ENCODE data around the gene GRAP2.
"Not testable (repeated sequence)": the region's sequence is repeated elsewhere in the genome, so short reads cannot be mapped to it uniquely, and the experiment has no call there.

GRAP2 gene

DNA sequence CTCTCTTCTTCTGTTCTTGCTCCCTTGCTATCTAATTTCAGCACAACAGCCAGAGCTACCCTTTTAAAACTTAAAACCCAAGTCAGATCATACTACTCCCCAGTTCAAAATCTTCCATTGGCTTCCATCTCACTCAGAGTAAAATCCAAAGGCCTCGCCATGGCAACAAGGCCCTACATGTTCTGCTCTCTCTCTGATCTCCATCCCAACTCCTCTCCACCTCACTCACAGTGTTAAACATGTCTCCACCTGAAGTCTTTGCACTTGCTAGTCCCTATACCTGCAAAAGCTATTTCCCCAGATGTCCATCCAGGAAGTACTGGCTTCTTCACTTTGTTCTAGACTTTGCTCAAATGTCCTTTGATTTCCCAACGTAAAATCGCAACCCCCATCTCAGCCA lies 3.0 kb upstream of the GRAP2 start:
- no peak for DNase-seq (ENCODE audit: low read depth, low spot score)

- no peak for DNase-seq (ENCODE audit: low read depth, low spot score)
These were observed 1.9 kb upstream of the GRAP2 start for GRCh38 chr22:39898997-39899396.

DNA sequence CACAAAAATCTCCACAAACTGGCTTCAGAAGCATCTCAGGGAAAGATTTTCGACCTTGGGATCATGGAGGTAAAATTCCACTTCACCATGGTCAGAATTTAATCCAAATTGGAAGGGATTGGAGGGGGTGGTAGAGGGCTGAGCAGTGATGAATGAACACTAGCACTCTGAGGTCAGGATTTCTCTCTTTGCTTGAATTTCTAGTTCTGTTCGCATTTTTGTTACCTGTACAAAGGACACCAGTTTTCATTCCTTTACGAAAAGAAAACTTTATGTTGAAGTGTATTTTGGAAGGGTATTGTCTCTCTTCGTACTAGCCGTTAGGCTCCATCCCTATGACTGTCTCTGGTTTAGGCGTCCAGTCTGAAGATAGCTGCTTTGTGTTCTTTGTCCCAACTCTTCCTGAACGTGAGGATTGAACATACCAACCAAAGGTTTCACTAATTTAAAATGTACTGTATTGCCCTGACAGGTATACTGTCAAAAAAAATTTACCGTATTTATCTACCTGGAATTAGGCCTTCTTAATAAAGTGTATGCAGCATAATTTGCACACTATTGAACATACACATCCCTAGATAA lies 772 bp downstream of the GRAP2 start:
- no peak for DNase-seq (ENCODE audit: low read depth, low spot score)

DNA sequence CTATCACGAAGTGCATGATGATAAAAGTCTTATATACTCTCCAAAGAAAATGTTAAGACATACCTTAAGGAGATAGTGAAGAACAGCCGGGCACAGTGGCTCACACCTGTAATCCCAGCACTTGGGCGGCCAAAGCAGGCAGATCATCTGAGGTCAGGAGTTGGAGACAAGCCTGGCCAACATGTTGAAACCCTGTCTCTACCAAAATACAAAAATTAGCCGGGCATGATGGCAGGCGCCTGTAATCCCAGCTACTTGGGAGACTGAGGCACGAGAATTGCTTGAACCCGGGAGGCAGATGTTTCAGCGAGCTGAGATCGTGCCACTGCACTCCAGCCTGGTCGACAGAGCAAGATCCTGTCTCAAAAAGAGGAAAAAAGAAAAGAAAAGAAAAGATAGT lies 3.1 kb downstream of the GRAP2 start:
- not testable (repeated sequence) for DNase-seq (ENCODE audit: low read depth, low spot score)

- no peak for DNase-seq (ENCODE audit: low read depth, low spot score)
These were observed 4.0 kb downstream of the GRAP2 start for GRCh38 chr22:39904862-39905261.

DNA sequence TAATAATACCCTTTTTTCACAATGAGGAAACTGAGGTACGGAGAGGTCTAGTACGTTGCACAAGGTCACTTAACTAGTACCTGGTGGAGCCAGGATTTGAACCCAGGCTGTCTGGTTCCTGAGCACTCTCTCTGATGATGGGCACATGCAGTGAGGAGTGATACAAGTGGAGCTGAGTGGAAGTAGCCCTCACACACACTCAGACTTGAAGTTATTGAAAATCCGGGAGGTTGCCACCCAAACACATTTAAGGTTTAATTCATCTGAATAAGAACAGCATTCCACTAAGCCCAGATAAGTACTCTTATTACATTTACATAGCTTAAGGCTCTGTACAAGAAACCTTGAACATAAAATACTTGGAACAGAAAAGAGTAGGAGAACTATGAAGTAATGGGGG lies 4.8 kb downstream of the GRAP2 start:
- DNase-seq (ENCODE audit: low read depth, low spot score), result no peak

GRCh38 chr22:39906207-39906606 lies 5.3 kb downstream of the GRAP2 start:
- no peak for DNase-seq (ENCODE audit: low read depth, low spot score)

DNA sequence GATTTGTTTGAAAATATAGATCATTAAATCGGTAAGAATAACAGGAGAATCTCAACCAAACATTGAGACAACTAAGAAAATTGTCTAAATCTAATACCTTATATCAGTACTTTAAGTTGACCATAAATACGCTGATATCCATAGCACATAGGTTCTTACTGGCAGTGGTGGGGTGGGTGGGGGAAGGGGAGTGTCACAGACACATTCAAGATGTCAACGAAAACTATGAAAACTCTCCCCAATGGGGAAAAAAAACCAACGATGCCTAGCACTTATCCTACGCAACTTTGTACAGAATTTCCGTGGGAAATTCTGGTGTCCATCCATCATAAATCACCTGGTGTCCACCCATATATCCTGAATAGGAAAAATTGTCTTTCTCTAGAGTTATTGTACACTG lies 6.2 kb downstream of the GRAP2 start:
- no peak for DNase-seq (ENCODE audit: low read depth, low spot score)

DNA sequence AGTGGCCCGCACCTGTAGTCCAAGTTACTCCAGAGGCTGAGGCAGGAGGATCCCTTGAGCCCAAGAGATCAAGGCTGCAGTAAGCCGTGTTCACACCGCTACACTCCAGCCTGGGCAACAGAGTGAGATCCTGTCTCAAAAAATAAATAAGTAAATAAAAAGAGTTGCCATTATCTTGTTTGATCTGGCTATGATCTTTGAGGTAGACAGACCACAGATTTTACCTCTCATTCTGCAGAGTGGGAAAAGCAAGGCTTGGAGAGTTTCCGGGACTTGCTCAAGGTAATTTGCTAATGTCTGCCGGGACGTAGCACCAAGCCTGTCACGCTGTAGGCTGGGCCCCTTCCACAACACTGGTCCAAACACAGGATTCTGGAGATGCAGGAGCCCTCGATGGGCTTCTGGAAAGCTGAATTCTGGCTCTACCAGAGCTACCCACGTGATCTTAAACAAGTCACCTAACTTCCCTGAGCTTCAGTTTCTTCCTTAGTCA lies 6.8 kb downstream of the GRAP2 start:
- DNase-seq (ENCODE audit: low read depth, low spot score), result no peak

DNA sequence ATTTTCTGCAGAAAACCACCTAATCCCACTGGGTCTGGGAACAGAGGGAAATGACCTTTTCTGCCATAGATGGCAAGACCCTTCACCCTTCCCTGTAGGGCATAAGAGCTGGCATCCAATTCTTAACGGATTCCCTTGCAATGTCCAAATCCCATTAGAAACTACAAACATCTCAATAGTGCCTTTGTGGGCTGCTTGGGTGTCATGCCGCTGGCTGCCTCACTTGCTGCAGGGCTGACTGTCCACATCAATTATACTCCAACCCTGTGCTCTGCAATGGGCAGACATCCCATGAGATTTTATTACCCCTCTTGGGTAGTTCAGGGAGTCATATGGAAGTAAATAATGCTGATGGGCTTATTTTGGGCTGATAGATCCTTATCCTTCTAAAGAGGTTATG lies 7.3 kb downstream of the GRAP2 start:
- no peak for DNase-seq (ENCODE audit: low read depth, low spot score)

DNA sequence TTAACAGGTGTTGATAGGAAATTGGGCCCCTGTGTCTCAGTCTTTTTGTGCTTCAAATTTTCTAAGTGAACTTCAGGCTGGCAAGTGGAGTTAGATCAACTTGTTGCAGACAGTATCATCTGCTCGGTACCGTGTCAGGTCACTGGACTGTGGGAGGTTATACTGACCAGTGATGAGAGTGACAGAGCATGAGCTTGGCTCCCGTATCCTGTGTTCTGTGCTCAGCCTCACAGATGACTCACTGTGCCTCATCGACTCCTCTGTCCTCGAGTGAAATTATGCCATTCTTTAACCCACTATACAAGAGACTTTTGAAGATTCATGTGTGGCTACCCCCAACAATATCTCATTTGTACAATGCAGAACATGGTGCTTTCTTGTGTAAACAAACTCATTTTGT lies 7.9 kb downstream of the GRAP2 start:
- no peak for DNase-seq (ENCODE audit: low read depth, low spot score)

GRCh38 chr22:39910876-39911613 lies 10.2 kb downstream of the GRAP2 start:
- no peak for DNase-seq (ENCODE audit: low read depth, low spot score)

- no peak for DNase-seq (ENCODE audit: low read depth, low spot score)
These were observed 12.4 kb downstream of the GRAP2 start for GRCh38 chr22:39913321-39913720.

- no peak for DNase-seq (ENCODE audit: low read depth, low spot score)
These were observed 13.0 kb downstream of the GRAP2 start for GRCh38 chr22:39913886-39914285.

DNA sequence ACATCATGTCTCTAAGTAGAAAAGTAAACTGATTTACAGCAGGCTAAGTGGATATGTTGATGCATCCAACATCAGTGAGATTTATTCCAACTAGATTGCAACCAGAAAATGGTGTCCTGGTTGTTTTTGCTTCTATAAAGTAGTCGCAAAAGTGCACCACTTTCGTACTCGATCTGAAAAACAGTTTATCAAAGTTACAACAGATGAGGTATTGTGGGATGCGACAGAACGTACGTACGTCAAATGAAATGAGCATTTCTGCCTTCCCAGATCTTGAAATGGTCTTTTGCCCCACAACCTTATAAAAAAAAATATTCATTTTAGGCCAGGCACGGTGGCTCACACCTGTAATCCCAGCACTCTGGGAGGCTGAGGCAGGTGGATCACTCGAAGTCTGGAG lies 13.7 kb downstream of the GRAP2 start:
- no peak for DNase-seq (ENCODE audit: low read depth, low spot score)

GRCh38 chr22:39915295-39915726 lies 14.4 kb downstream of the GRAP2 start:
- no peak for DNase-seq (ENCODE audit: low read depth, low spot score)

DNA sequence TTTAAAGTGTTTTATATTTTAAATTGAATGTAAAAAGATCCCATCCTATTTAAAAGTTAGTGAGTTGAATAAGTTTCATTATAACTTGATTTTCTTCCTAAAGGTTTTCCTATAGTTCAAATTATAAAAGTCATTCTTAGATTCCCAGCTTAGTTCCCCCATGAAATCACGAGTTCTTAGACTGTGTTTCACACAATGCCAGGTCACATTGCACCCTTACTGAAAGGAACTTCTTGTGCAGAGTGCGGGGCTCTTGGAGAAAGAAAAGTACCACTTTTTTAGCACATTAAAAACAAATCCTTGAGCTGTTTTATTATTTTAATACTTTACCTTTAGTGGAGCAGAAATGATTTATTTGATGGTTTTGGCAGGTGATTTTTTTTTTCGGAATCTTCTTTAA lies 15.6 kb downstream of the GRAP2 start:
- DNase-seq (ENCODE audit: low read depth, low spot score), result no peak

DNA sequence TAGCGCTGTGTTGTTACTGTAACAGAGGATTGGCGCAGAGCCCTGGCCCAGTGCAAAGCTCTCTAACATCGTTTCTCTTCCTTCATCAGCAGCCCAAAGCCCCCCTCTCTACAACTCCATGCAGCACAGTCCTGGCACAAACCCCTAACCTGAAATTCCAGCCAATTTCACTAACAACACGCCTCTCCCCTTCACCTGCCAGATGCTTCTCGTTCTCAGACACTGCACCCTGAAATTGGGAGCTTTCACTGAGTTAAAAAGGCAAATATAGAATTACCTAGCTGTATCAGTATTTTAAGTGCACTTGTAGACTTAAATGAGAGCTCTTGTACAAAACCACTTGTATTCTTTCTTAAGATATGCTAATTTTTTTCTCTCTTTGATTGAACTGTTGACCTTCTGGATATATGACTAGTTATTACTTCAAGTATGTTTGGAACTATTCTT lies 16.3 kb downstream of the GRAP2 start:
- no peak for DNase-seq (ENCODE audit: low read depth, low spot score)

DNA sequence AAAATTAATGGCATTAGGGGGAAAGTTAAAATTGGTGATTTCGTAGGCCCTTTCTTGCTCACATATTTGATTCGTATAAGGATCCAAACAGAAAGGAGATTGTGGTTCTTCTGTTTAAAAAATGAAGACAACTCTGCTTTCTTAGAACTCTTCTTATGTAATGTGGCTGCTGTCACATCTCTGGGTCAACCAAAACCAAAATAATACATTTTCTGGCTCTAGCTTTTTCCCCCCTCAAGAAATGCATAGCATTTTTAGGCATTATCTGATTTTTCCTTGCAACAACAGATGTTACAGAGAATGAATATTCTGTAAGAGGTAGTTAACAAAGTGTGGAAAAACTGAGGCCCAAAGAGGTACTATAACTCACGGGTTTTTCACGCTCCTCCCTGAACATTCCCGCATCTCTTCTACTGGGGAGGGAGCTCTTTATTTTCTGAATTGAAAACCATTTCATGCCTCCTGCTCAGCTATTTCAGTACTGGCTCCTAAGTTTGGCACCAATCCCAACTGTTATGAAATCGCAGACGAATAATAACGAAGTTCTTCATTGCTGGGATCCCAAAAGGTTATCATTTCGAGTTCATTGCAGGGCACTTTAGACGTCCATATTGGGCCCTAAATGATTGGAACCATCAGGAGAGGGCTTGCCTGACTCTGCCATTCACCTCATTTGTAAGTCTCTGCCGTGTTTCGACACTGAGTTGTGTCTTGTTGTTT lies 17.1 kb downstream of the GRAP2 start:
- DNase-seq (ENCODE audit: low read depth, low spot score), result no peak

GRCh38 chr22:39920134-39920743 lies 19.4 kb downstream of the GRAP2 start:
- DNase-seq (ENCODE audit: low read depth, low spot score), result peak; percentile 32

DNA sequence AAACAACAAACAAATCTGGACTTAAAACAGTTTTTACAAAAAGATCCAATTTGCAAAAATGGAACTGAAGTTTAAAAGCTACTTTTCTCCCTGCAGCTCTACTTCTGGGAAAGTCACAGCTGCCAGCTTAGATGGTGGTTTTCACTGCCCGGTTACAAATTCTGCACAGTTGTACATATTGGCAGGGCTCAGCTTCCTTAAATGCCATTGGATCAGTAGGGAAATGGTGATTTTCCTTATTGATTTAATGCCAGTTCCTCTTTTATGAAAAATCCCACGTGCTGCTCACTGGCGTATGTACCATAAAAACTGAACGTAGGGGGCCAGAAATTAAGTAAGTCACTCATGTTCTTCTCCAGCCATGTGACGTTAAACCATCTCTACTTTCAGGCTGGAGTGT lies 22.8 kb downstream of the GRAP2 start:
- DNase-seq (ENCODE audit: low read depth, low spot score), result no peak

- DNase-seq (ENCODE audit: low read depth, low spot score), result no peak
These were observed 23.4 kb downstream of the GRAP2 start for GRCh38 chr22:39924286-39924685.

All from activated naive CD8-positive, alpha-beta T cell treated with anti-CD3 and anti-CD28 coated beads, Interleukin-2, amount 50 U/mL, for 16 hours (primary cell).